ENCODE measurements around the gene UBIAD1. TPM values are rescaled to one million over a fixed set of nuclear protein-coding genes. Genes with fewer than 3 reads are reported as not detected.
A peak's percentile ranks its signal among the peaks of the same experiment; 100 is the strongest.

Gene UBIAD1
- total RNA-seq, 2 donors from 2014 or later: 5.9 to 12.7 TPM

DNA sequence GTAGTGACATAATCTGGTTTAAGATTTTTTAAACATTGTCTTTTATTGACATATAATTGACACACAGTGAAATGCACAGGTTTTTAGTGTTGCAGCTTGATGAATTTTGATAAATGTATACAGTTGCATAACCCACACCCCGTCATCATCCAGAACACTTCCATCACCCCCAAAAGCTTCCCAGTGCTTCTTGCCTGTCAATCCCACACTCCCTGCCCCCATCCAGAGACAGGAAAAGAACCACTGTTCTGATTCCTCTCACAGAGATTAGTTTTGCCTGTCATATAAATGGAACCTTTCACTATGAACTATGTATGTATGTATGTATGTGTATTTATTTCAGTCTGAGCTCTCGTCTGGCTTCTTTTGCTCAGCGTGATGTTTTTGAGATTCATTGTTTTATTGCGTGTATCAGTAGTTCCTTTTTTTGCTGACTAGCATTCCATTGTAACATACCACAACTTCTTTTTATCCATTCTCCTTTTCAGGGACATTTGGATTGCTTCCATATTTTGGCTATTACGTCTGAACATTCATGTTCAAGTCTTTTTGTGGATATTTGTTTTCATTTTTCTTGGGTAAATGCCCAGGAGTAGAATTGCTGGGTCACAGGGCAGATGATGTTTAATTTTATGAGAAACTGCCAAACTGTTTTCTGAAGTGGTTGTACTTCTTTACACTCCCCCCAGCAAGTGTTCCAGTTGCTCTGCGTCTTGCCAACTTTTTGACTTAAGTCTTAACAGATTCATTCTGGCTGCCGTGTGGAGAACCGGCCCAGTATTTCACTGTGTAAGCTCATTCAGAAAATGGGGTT is 8.7 kb downstream of the UBIAD1 start:
- Histone ChIP-seq H3K4me3 (no peak overlapping the region), H3K9me3 (no peaks in the 10 kb centered on the region), H3K4me1 (peaks cover 15% of the 10 kb centered on the region), H3K27me3 (no peaks in the 10 kb centered on the region), H3K27ac (peak overlapping the region in 1 of 4 donors; percentile 15), H3K36me3 (replicated peaks in 1 of 2; ENCODE audit: insufficient read depth in 1 of 2, low read depth in 2 of 2) (peaks cover 0 to 11% of the 10 kb centered on the region in 2 donors)
- TF ChIP-seq, protein P1, sequence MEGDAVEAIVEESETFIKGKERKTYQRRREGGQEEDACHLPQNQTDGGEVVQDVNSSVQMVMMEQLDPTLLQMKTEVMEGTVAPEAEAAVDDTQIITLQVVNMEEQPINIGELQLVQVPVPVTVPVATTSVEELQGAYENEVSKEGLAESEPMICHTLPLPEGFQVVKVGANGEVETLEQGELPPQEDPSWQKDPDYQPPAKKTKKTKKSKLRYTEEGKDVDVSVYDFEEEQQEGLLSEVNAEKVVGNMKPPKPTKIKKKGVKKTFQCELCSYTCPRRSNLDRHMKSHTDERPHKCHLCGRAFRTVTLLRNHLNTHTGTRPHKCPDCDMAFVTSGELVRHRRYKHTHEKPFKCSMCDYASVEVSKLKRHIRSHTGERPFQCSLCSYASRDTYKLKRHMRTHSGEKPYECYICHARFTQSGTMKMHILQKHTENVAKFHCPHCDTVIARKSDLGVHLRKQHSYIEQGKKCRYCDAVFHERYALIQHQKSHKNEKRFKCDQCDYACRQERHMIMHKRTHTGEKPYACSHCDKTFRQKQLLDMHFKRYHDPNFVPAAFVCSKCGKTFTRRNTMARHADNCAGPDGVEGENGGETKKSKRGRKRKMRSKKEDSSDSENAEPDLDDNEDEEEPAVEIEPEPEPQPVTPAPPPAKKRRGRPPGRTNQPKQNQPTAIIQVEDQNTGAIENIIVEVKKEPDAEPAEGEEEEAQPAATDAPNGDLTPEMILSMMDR (IDR thresholded peaks at IDR 0.05): no peak
- no peak for TF ChIP-seq POLR2A (IDR thresholded peaks at IDR 0.05)
- ATAC-seq (no peak), DNase-seq (peak in 1 of 4 donors; percentile 32)
- intact Hi-C loops (cut with DNase I): no loop called here
- 51 to 52% methylated on average over 8 of the region's 8 CpGs for WGBS, 2 donors

DNA sequence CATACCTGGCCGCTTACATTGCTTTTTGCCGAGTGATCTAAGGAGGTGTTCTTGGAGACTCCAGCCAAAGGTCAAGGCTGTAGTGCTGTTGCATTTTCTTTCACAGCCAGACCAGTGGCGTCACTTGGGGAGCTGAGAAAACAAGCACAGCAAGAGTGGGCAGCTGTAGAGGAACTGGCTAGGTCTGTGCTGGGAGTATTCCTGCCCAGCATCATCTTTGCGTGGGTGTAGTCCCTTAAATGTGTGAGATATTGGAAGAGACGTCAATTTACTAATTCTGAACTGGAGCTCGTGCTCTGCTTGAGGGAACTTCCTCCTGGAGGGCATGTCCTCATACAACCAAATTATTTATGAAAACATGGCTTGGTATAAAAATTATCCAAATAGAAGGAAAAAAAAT is 10.2 kb downstream of the UBIAD1 start:
- Histone ChIP-seq H3K27me3 (no peaks in the 10 kb centered on the region), H3K9me3 (no peaks in the 10 kb centered on the region), H3K4me3 (no peak overlapping the region), H3K4me1 (peaks cover 15% of the 10 kb centered on the region), H3K27ac (no peak overlapping the region), H3K36me3 (replicated peaks in 1 of 2; ENCODE audit: insufficient read depth in 1 of 2, low read depth in 2 of 2) (peaks cover 0 to 11% of the 10 kb centered on the region in 2 donors)
- no peak for TF ChIP-seq POLR2A (IDR thresholded peaks at IDR 0.05)
- TF ChIP-seq, protein P1 (IDR thresholded peaks at IDR 0.05): no peak
- DNase-seq (no peak), ATAC-seq (no peak)
- intact Hi-C loops (cut with DNase I): no loop called here
- WGBS, 2 donors: 85 to 87% methylated on average over 6 of the region's 6 CpGs

DNA sequence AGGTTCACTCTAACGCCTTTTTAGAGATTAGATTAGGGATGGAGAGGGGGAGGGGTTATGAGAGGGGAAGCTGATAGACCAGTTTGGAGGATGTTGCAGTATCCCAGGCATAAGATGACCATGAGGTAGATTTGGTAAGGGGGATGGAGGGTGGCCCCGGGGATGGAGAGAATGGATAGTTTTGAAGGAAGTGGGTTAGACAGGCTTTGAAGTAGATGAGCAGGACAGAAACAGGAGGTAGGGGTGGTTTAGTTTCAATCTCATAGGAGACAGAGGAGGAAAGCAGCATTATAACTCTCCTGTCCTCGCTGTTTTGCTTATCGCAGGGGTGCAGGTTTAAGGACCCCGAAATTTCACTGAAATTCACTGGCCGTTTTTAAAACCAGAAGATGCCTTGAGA is 11.8 kb downstream of the UBIAD1 start:
- WGBS, 2 donors: 73 to 81% methylated on average over 6 of the region's 6 CpGs
- H3K4me1 ChIP-seq: peaks cover 15% of the 10 kb centered on the region
- intact Hi-C loops (cut with DNase I): no loop called here
- TF ChIP-seq, protein P1 (IDR thresholded peaks at IDR 0.05): no peak
- no peak for TF ChIP-seq POLR2A (IDR thresholded peaks at IDR 0.05)
- no peak for DNase-seq
- H3K4me3 ChIP-seq: no peak overlapping the region
- peaks cover 0 to 11% of the 10 kb centered on the region in 2 donors for H3K36me3 ChIP-seq (replicated peaks in 1 of 2; ENCODE audit: insufficient read depth in 1 of 2, low read depth in 2 of 2)
- ATAC-seq: no peak
- H3K9me3 ChIP-seq: no peaks in the 10 kb centered on the region
- H3K27me3 ChIP-seq: no peaks in the 10 kb centered on the region
- no peak overlapping the region for H3K27ac ChIP-seq

DNA sequence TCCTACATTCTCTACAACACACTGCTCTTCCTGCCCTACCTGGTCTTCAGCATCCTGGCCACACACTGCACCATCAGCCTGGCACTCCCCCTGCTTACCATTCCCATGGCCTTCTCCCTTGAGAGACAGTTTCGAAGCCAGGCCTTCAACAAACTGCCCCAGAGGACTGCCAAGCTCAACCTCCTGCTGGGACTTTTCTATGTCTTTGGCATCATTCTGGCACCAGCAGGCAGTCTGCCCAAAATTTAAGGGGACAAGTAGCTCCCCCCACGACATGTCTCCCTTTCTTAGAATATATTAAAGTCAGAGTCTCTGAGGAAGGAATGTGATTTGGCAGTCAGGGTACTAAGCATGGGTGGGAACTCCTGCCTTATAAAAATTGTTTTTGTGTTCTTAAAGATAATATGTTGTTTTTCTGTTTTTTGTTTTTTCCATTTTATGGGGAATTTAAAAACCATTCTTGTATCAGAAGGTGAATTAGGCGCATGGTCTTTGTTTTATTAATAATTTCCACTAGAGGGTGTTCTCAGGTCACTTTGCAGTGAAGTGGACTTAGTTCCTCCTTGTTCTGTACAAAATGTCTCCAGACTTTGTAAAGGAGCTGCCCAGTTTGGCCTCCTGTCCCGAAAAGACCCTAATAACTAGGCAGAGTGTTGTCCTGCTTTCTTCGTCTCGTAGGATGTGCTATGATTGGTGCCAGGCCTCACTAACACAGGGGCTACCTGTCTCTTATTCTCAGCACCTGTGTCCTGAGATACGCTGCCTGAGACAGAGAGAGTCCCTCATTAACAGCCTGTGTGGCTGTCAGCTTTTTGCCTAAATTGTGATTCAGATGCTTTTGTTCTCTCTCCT is 13.1 kb downstream of the UBIAD1 start:
- ATAC-seq (no peak), DNase-seq (no peak)
- no peak overlapping the region for H3K27ac ChIP-seq
- TF ChIP-seq, protein P1 (IDR thresholded peaks at IDR 0.05): no peak
- no peaks in the 10 kb centered on the region for H3K27me3 ChIP-seq
- H3K4me1 ChIP-seq: peaks cover 15% of the 10 kb centered on the region
- WGBS, 2 donors: 84 to 90% methylated on average over 7 of the region's 7 CpGs
- peaks cover 0 to 11% of the 10 kb centered on the region in 2 donors for H3K36me3 ChIP-seq (replicated peaks in 1 of 2; ENCODE audit: insufficient read depth in 1 of 2, low read depth in 2 of 2)
- intact Hi-C loops (cut with DNase I): no loop called here
- H3K9me3 ChIP-seq: no peaks in the 10 kb centered on the region
- no peak overlapping the region for H3K4me3 ChIP-seq
